ENCODE data around the gene PPEF1.

- TF ChIP-seq, protein P1, sequence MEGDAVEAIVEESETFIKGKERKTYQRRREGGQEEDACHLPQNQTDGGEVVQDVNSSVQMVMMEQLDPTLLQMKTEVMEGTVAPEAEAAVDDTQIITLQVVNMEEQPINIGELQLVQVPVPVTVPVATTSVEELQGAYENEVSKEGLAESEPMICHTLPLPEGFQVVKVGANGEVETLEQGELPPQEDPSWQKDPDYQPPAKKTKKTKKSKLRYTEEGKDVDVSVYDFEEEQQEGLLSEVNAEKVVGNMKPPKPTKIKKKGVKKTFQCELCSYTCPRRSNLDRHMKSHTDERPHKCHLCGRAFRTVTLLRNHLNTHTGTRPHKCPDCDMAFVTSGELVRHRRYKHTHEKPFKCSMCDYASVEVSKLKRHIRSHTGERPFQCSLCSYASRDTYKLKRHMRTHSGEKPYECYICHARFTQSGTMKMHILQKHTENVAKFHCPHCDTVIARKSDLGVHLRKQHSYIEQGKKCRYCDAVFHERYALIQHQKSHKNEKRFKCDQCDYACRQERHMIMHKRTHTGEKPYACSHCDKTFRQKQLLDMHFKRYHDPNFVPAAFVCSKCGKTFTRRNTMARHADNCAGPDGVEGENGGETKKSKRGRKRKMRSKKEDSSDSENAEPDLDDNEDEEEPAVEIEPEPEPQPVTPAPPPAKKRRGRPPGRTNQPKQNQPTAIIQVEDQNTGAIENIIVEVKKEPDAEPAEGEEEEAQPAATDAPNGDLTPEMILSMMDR (IDR thresholded peaks at IDR 0.05), result no peak
- TF ChIP-seq POLR2A (IDR thresholded peaks at IDR 0.05), result no peak
Measured at GRCh38 chrX:18861511-18861910, 154.1 kb downstream of the PPEF1 start.
